ENCODE results near the gene STH. TPM values are rescaled to one million over a fixed set of nuclear protein-coding genes. Genes with fewer than 3 reads are reported as not detected.

STH gene
- total and polyA plus RNA-seq, 2 experiments from 2014 or later: 0.55 TPM; not detected in 1

GRCh38 chr17:46000292-46000691, 1.2 kb downstream of the STH start (continued):
- TF ChIP-seq ZNF462 (CRISPR knock-in tag; IDR thresholded peaks at IDR 0.05) (no peak), ZNF331 (CRISPR knock-in tag; IDR thresholded peaks at IDR 0.05; ENCODE audit: low read depth) (no peak), EZH2phosphoT487 (IDR thresholded peaks at IDR 0.05; ENCODE audit: unreplicated experiment) (no peak), POLR2AphosphoS5 (IDR thresholded peaks at IDR 0.05; ENCODE audit: low read depth) (no peak)

DNA sequence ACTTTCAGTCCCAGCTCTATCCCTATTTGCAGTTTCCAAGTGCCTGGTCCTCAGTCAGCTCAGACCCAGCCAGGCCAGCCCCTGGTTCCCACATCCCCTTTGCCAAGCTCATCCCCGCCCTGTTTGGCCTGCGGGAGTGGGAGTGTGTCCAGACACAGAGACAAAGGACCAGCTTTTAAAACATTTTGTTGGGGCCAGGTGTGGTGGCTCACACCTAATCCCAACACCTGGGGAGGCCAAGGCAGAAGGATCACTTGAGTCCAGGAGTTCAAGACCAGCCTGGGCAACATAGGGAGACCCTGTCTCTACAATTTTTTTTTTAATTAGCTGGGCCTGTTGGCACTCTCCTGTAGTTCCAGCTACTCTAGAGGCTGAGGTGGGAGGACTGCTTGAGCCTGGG, 1.7 kb downstream of the STH start:
- Histone ChIP-seq H3K4me1 (ENCODE audit: insufficient read depth) (no peaks in the 10 kb centered on the region), H3K27me3 (ENCODE audit: insufficient read depth) (no peaks in the 10 kb centered on the region), H4K20me1 (replicated peaks; ENCODE audit: insufficient read depth) (no peaks in the 10 kb centered on the region), H3K36me3 (ENCODE audit: insufficient read depth) (no peaks in the 10 kb centered on the region), H3F3A (replicated peaks; ENCODE audit: low read depth) (no peaks in the 10 kb centered on the region), H3K27ac (ENCODE audit: low read depth) (no peak overlapping the region), H3K79me2 (replicated peaks; ENCODE audit: insufficient read depth) (no peaks in the 10 kb centered on the region), H3K9me2 (ENCODE audit: insufficient read depth) (no peaks in the 10 kb centered on the region), H3K4me2 (no peak overlapping the region), H2AFZ (no peak overlapping the region), H3K4me3 (no peak overlapping the region)
- H3K4me3 Mint-ChIP-seq: no peak overlapping the region
- TF ChIP-seq, protein P1, sequence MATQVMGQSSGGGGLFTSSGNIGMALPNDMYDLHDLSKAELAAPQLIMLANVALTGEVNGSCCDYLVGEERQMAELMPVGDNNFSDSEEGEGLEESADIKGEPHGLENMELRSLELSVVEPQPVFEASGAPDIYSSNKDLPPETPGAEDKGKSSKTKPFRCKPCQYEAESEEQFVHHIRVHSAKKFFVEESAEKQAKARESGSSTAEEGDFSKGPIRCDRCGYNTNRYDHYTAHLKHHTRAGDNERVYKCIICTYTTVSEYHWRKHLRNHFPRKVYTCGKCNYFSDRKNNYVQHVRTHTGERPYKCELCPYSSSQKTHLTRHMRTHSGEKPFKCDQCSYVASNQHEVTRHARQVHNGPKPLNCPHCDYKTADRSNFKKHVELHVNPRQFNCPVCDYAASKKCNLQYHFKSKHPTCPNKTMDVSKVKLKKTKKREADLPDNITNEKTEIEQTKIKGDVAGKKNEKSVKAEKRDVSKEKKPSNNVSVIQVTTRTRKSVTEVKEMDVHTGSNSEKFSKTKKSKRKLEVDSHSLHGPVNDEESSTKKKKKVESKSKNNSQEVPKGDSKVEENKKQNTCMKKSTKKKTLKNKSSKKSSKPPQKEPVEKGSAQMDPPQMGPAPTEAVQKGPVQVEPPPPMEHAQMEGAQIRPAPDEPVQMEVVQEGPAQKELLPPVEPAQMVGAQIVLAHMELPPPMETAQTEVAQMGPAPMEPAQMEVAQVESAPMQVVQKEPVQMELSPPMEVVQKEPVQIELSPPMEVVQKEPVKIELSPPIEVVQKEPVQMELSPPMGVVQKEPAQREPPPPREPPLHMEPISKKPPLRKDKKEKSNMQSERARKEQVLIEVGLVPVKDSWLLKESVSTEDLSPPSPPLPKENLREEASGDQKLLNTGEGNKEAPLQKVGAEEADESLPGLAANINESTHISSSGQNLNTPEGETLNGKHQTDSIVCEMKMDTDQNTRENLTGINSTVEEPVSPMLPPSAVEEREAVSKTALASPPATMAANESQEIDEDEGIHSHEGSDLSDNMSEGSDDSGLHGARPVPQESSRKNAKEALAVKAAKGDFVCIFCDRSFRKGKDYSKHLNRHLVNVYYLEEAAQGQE (IDR thresholded peaks at IDR 0.05; ENCODE audit: unreplicated experiment): no peak
- no peak for TF ChIP-seq ZNF114 (CRISPR knock-in tag; IDR thresholded peaks at IDR 0.05)
- no peak for TF ChIP-seq EZH2phosphoT487 (IDR thresholded peaks at IDR 0.05; ENCODE audit: unreplicated experiment)
- TF ChIP-seq ETS1 (IDR thresholded peaks at IDR 0.05): no peak
- TF ChIP-seq, protein P2, sequence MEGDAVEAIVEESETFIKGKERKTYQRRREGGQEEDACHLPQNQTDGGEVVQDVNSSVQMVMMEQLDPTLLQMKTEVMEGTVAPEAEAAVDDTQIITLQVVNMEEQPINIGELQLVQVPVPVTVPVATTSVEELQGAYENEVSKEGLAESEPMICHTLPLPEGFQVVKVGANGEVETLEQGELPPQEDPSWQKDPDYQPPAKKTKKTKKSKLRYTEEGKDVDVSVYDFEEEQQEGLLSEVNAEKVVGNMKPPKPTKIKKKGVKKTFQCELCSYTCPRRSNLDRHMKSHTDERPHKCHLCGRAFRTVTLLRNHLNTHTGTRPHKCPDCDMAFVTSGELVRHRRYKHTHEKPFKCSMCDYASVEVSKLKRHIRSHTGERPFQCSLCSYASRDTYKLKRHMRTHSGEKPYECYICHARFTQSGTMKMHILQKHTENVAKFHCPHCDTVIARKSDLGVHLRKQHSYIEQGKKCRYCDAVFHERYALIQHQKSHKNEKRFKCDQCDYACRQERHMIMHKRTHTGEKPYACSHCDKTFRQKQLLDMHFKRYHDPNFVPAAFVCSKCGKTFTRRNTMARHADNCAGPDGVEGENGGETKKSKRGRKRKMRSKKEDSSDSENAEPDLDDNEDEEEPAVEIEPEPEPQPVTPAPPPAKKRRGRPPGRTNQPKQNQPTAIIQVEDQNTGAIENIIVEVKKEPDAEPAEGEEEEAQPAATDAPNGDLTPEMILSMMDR (conservative IDR thresholded peaks at IDR 0.05; ENCODE audit: low read depth in 2 of 2): no peak
- no peak overlapping the region for H3K27ac Mint-ChIP-seq
- H3K27me3 Mint-ChIP-seq (ENCODE audit: insufficient read depth, low read depth, poor library complexity): peaks cover 17% of the 10 kb centered on the region
- DNase-seq (ENCODE audit: low spot score) (no peak), ATAC-seq (no peak)
- H3K4me1 Mint-ChIP-seq: no peaks in the 10 kb centered on the region
- no peaks in the 10 kb centered on the region; the same call in 2 of the 3 replicates for H3K36me3 Mint-ChIP-seq (ENCODE audit: low read depth)
- H3K9me3 Mint-ChIP-seq: no peaks in the 10 kb centered on the region; the same call in 2 of the 3 replicates

Measured in GM23338 (cell line).